T-helper 1 cell (primary cell): Measurements from ENCODE around the gene NETO1.

Experiments used
- DNase-seq, 5 donors: peaks; one replicate each; pipeline ENCODE4 v3.0.0-alpha.2; 2012 to 2020

The NETO1 gene

DNA sequence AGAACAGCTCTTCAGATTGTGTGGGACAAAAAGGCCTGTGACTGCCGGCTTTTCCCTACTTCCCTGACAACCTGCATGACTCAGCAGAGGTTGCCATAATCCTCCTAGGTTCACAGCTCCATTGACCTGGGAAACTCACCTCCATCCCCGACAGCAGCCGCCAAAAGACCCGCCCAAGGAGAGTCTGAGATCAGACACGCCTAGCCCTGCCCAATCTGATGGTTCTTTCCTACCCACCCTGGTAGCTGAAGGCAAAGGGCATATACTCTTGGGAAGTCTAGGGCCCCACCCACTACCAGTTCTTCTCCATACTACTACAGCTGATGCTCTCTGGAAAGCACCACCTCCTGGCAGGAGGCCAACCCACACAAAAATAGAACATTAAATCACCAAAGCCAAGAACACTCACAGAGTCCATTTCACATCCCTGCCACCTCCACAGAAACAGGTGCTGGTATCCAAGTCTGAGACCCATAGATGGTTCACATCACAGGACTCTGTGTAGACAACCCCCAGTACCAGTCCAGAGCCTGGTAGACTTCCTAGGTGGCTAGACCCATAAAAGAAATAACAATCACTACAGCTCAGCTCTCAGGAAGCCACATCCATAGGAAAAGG is 140.6 kb downstream of the NETO1 start:
- no peak for DNase-seq

DNA sequence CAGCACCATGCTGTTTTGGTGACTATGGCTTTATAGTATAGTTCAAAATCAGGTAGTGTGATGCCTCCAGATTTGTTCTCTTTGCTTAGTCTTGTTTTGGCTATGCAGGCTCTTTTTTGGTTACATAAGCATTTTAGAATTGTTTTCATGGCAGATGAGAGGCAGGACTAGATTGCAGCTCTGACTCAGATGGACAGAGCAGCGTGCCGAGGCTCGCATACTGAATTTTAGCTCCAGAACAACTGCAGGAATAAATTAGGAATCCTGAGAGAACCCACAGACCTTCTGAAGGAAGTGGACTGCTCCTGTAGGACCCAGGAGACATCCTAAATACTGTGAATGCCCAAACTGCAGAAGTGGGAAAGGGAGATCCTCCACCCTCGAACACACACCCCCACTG is 141.6 kb downstream of the NETO1 start:
- DNase-seq: no peak

DNA sequence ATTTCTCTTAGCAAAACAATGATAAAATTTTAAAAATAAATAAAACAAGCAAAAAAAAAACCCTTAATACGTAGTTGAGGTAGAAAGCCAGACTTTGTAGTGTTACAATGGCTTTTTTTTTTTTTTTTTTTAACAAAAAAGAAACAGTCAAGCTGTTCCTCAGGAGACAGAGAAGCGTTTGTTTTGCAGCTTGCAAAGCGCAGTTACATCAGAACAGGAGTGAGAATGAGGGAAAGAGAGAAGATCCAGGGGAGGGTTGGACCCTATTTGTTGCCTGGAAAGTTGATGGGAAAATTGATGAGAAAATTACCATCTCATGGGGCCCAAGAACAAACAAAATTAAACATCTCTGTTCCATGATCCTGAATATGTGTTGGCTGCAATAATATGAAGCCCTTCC is 146.5 kb downstream of the NETO1 start:
- no peak for DNase-seq

DNA sequence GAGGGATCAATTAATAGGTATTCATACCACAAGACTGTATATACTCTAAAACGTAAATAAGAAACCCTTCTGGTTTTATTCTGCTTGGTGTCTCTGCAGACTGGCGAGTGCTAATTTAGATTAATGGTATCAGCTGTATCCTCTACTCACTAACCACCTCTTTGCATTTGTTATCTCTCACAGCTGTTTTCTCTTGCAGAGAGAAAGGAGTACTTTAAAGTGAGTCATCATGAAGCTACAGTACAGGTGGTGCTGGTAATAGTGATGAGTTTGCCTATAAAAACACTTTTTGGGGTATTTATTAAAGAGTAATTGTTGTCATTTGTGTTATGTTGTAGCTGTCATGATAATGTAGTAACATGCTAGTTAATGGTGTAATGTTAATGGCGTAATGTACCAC is 147.7 kb downstream of the NETO1 start:
- DNase-seq: no peak

DNA sequence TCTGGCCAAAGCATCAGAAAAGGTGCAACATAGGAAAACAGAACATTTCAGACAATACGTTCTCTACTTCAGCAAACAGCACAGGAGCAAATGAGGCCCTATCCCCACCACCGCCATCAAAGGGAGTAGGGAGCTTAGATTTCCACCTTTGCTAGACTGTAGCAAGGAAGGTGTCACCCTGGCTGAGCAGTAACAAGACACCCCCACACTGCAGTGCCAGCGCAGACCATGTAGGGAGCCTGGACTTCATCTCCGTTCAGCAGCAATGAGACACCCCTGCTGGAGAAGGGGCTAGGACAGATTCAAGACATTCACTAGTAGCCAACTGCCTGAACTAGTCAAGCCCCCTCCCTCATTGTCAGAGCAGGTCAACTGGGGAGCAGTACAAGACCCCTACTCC is 163.6 kb downstream of the NETO1 start:
- DNase-seq: no peak

DNA sequence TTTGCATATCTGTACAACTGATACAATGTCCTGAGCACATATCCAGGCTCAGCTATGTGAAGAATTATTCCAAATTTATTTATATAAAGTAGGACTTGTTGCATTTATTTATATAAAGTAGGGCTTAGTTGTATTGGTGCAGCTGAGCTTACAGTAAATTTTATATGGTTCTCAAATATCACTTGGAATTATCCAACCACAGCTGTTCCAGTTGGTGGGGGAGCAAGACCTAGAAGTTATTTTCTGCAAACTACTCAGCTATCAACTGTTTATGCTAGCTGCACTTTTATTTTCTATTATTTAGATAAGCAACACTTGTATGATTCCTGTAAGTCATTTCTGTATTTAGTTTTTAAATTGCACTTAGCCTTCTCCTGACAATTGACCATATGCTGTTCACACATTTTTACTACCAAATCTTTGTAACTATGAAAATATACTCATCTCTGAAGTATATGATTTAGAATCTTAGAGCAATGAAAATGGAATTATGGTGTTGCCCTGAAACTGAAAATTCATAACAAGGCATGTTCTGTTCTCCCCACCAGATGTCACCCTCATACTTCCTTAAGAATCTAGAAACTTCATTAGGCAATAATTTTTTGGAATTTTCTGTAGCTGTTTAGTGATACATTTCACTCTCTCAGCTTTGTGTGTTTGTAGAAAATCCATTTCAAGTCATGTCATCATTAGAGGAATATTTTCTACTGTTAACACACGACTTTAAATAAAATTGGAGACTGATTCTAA is 166.7 kb downstream of the NETO1 start:
- DNase-seq: no peak

DNA sequence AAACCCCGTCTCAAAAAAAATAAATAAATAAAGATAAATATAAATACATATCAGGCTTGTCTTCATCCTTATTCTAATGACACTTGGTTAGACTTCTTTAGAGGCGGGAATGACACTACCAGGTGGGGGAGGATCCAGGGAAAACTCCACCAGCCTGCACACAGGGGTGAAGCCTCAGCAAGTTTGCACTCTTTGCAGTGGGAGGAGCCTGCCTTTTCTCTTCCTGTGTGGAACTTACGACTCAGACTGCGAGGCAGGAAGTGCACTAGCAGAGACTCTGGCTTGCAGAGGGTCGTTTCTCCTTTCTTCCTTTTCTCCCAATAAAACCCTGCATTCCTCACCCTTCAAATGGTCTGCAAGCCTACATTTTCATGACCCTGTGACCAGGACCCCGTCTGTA is 170.1 kb downstream of the NETO1 start:
- DNase-seq: no peak

DNA sequence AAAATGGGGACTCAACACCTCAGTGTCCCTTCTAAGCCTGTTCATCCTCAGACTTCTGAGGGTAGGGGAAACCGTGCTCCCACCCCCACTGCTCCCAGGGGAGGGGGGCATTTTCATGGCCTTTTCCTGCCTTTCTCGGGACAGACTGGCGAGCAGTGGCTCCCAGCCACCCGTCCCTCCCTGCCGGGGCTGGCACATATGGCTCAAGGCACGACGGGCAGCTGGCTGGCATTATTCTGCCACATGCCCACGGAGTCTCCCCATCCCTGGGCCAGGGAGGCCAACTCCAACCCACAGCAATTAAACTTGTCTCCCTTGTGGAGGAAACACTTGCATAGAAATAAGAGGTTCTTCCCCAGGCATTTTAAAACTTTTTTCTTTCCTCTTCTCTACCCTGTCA is 175.2 kb downstream of the NETO1 start:
- DNase-seq: no peak
